GM20000 (cell line): ENCODE measurements around the gene SCYGR2.

Source experiments
- DNase-seq: peaks from one replicate; pipeline ENCODE4 v3.0.0; 2012; ENCODE audit warnings: low spot score
- CTCF ChIP-seq: IDR thresholded peaks from 2 replicates; pipeline ENCODE4 v1.5.1; 2012; ENCODE audit warnings: mild to moderate bottlenecking, control low read depth; ENCODE audit errors: extremely low read depth, missing control alignments

The SCYGR2 gene

GRCh38 chr2:227632827-227633226 is 34.1 kb downstream of the SCYGR2 start:
- no peak for TF ChIP-seq CTCF
- no peak for DNase-seq

- no peak for DNase-seq
- TF ChIP-seq CTCF, result no peak
Observed at GRCh38 chr2:227634201-227634600, 35.5 kb downstream of the SCYGR2 start.

- no peak for DNase-seq
- no peak for TF ChIP-seq CTCF
Observed at GRCh38 chr2:227642656-227643055, 44.0 kb downstream of the SCYGR2 start.

- TF ChIP-seq CTCF, result no peak
- no peak for DNase-seq
Observed at GRCh38 chr2:227643990-227644551, 45.4 kb downstream of the SCYGR2 start.
